CD4-positive, alpha-beta T cell (primary cell): ENCODE results near the gene FAM177B. TPM values are rescaled to one million over a fixed set of nuclear protein-coding genes. Genes with fewer than 3 reads are reported as not detected.
"Not testable (repeated sequence)": the region's sequence is repeated elsewhere in the genome, so short reads cannot be mapped to it uniquely, and the experiment has no call there.

Experiments
- ATAC-seq: fragments of 200-7000 bp; cut with Tn5 transposase; one replicate; pipeline ENCODE4 v1.10.0; 2022; ENCODE audit warnings: mild to moderate bottlenecking; ENCODE audit not compliant: poor library complexity
- CTCF ChIA-PET: fragments of 350-600 bp; sonication (Branson Sonifier 250); formaldehyde crosslinking; loops from one replicate; lab custom pipeline; 2021; ENCODE audit warnings: antibody characterized with exemption, inconsistent platforms; lab: Charles Lee
- POLR2A ChIA-PET: fragments of 350-600 bp; sonication (Branson Sonifier 250); formaldehyde crosslinking; loops from one replicate; lab custom pipeline; 2021; ENCODE audit warnings: antibody characterized with exemption, inconsistent platforms; lab: Charles Lee
- DNase-seq, 14 experiments: peaks; one replicate each; pipeline ENCODE4 v3.0.0-alpha.2; 2013 to 2020; ENCODE audit warnings: mixed read lengths in 2 of 14
- H3K27ac ChIP-seq, 2 donors: one replicate each; pipeline versions ENCODE4 v1.5.1 to v1.7.0; 2013; ENCODE audit warnings: low read length in 2 of 2, low read depth in 1 of 2, mild to moderate bottlenecking in 1 of 2
- H3K27me3 ChIP-seq, 2 experiments: 1 replicate in 1 of 2; 2 replicates in 1 of 2; pipeline versions ENCODE4 v1.6.1 to v1.7.0; 2013; ENCODE audit warnings: low read length in 2 of 2, control low read depth in 1 of 2, mild to moderate bottlenecking in 1 of 2, moderate library complexity in 1 of 2; ENCODE audit not compliant: insufficient read depth in 2 of 2, control insufficient read depth in 1 of 2
- H3K36me3 ChIP-seq: one replicate; pipeline ENCODE4 v1.6.1; 2013; ENCODE audit warnings: low read length, control low read depth; ENCODE audit not compliant: insufficient read depth
- H3K4me1 ChIP-seq: one replicate; pipeline ENCODE4 v1.6.1; 2013; ENCODE audit warnings: low read length, control low read depth; ENCODE audit not compliant: insufficient read depth
- H3K4me3 ChIP-seq: one replicate; pipeline ENCODE4 v1.5.1; 2013; ENCODE audit warnings: mild to moderate bottlenecking, low read length, moderate library complexity
- H3K9me3 ChIP-seq, 2 experiments: 1 replicate in 1 of 2; 2 replicates in 1 of 2; pipeline versions ENCODE4 v1.6.1 to v1.7.0; 2013; ENCODE audit warnings: low read length in 2 of 2, mild to moderate bottlenecking in 2 of 2, control low read depth in 1 of 2, moderate library complexity in 1 of 2; ENCODE audit not compliant: control insufficient read depth in 1 of 2, insufficient read depth in 1 of 2
- H3K27ac Mint-ChIP-seq: one replicate; pipeline ENCODE4 v1.8.0; 2020; ENCODE audit warnings: mixed read lengths
- H3K27me3 Mint-ChIP-seq: one replicate; pipeline ENCODE4 v1.8.0; 2021; ENCODE audit warnings: mixed read lengths
- H3K36me3 Mint-ChIP-seq: one replicate; pipeline ENCODE4 v1.8.0; 2021; ENCODE audit warnings: low read depth, mixed read lengths
- H3K4me1 Mint-ChIP-seq: one replicate; pipeline ENCODE4 v1.8.0; 2021; ENCODE audit warnings: low read depth, mixed read lengths
- H3K4me3 Mint-ChIP-seq: one replicate; pipeline ENCODE4 v1.8.0; 2020; ENCODE audit warnings: mild to moderate bottlenecking, mixed read lengths
- H3K9me3 Mint-ChIP-seq: one replicate; pipeline ENCODE4 v1.8.0; 2020; ENCODE audit warnings: mixed read lengths
- CTCF ChIP-seq: fragments of 200-600 bp; IDR thresholded peaks from one replicate; pipeline ENCODE4 v1.8.0; 2022; ENCODE audit warnings: antibody characterized with exemption, mild to moderate bottlenecking
- intact Hi-C, 2 experiments: fragments of 100-400 bp; cut with DNase I in 1 of 2; cut with micrococcal nuclease in 1 of 2; formaldehyde crosslinking; loops; one replicate each; pipeline versions ENCODE4 v1.15.1 to v1.9.0; 2023 to 2025; cut with DNase I, micrococcal nuclease
- total RNA-seq, 174 experiments: library from RNA in 2 of 174; stranded (reverse) in 2 of 174; gene quantifications; one replicate each; pipeline ENCODE4 v1.2.3 and lab custom pipeline; 2021 to 2026

Gene FAM177B
- total RNA-seq, 2 experiments from 2014 or later = not detected

DNA sequence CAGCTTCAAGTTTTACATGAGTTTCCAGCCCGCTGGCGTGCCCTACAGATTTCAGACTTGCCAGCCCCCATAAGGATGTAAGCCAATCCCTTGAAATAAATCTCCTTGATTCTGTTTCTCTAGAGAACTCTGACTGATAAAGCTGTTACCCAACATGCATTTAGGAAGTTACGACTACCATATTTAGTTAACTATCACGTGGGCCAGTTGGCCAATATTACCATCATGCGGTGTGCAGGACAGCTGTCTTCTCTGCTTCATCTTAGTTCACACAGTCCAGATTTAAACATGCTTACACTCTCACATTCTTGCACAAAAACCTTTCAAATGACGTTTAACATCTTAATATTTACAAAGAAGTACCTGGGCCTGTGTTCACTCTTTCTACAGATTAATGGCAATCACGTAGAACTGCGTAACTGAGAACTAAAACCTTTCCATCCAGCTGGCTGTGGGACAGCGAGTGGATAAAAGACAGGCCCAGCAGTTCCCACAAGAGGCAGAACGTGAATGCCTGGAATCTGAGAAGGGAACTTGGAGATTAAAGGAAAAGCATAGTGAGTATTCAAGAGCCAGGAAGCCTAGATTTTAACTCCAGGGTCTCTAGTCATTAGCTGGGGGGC, 20.8 kb downstream of the FAM177B start:
- DNase-seq = no peak
- Mint-ChIP-seq H3K4me1 (no peaks in the 10 kb centered on the region), H3K36me3 (no peaks in the 10 kb centered on the region), H3K4me3 (no peak overlapping the region), H3K27ac (no peak overlapping the region), H3K27me3 (peaks cover 14% of the 10 kb centered on the region), H3K9me3 (no peaks in the 10 kb centered on the region)
- Histone ChIP-seq H3K9me3 (no peaks in the 10 kb centered on the region), H3K27ac (no peak overlapping the region), H3K27me3 (peaks cover 0 to 2% of the 10 kb centered on the region in 2 experiments), H3K4me3 (no peak overlapping the region), H3K36me3 (no peaks in the 10 kb centered on the region), H3K4me1 (no peaks in the 10 kb centered on the region)
- ChIA-PET POLR2A (no interaction called here), CTCF (no interaction called here)
- ATAC-seq = no peak
- intact Hi-C loops = no loop called here
- no peak for TF ChIP-seq CTCF

- ATAC-seq (no peak), DNase-seq (no peak)
- no peak overlapping the region for H3K4me3 ChIP-seq
- peaks cover 29% of the 10 kb centered on the region for H3K27me3 Mint-ChIP-seq
- ChIA-PET POLR2A (interaction anchor here (0.6 kb wide), 1 partner anchor 1365 kb away, joined by 3 read pairs; no protein-coding TSS in a partner anchor), CTCF (interaction anchor here (0.9 kb wide), 1 partner anchor 10 kb away, joined by 3 read pairs; no protein-coding TSS in a partner anchor)
- intact Hi-C loops = no loop called here
- no peak overlapping the region for H3K4me3 Mint-ChIP-seq
- H3K4me1 Mint-ChIP-seq = no peaks in the 10 kb centered on the region
- no peaks in the 10 kb centered on the region for H3K36me3 Mint-ChIP-seq
- H3K36me3 ChIP-seq = no peaks in the 10 kb centered on the region
- H3K9me3 ChIP-seq = no peaks in the 10 kb centered on the region
- peaks cover 0 to 2% of the 10 kb centered on the region in 2 experiments for H3K27me3 ChIP-seq
- H3K27ac Mint-ChIP-seq = no peak overlapping the region
- no peak for TF ChIP-seq CTCF
- H3K27ac ChIP-seq = no peak overlapping the region
- no peaks in the 10 kb centered on the region for H3K4me1 ChIP-seq
- no peaks in the 10 kb centered on the region for H3K9me3 Mint-ChIP-seq
Observed at GRCh38 chr1:222759451-222760035, 22.5 kb downstream of the FAM177B start.

- Mint-ChIP-seq H3K9me3 (no peaks in the 10 kb centered on the region), H3K27me3 (peaks cover 31% of the 10 kb centered on the region), H3K4me1 (no peaks in the 10 kb centered on the region), H3K27ac (no peak overlapping the region), H3K4me3 (no peak overlapping the region), H3K36me3 (no peaks in the 10 kb centered on the region)
- Histone ChIP-seq H3K9me3 (no peaks in the 10 kb centered on the region), H3K4me1 (no peaks in the 10 kb centered on the region), H3K27me3 (peaks cover 0 to 2% of the 10 kb centered on the region in 2 experiments), H3K27ac (no peak overlapping the region), H3K36me3 (no peaks in the 10 kb centered on the region), H3K4me3 (no peak overlapping the region)
- TF ChIP-seq CTCF = no peak
- DNase-seq (no peak), ATAC-seq (no peak)
- CTCF ChIA-PET = no interaction called here
- intact Hi-C loops = no loop called here
- POLR2A ChIA-PET = no interaction called here
Observed at GRCh38 chr1:222761083-222761482, 24.1 kb downstream of the FAM177B start.

DNA sequence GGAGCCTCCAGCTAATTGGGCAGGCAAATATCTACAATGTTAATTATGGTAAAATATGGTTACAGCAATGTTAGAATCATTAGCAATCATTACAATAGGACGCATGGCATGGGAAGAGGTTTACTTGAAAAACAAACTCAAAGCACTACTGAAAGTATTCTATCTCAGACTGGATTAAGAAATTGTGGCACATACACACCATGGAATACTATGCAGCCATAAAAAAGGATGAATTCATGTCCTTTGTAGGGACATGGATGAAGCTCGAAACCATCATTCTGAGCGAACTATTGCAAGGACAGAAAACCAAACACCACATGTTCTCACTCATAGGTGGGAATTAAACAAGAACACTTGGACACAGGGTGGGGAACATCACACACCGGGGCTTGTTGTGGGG, 25.2 kb downstream of the FAM177B start:
- H3K27me3 ChIP-seq, H3K27ac Mint-ChIP-seq, ATAC-seq, H3K4me1 Mint-ChIP-seq, H3K4me1 ChIP-seq, DNase-seq, intact Hi-C loops, CTCF ChIA-PET, POLR2A ChIA-PET, H3K9me3 ChIP-seq, H3K27ac ChIP-seq, H3K9me3 Mint-ChIP-seq, H3K4me3 Mint-ChIP-seq, H3K36me3 ChIP-seq, H3K4me3 ChIP-seq, H3K36me3 Mint-ChIP-seq: not testable (repeated sequence)
- H3K27me3 Mint-ChIP-seq = peaks cover 23% of the 10 kb centered on the region
